OCI-M1 (cell line): ENCODE results near the gene GSTM5.
A peak's percentile ranks its signal among the peaks of the same experiment; 100 is the strongest.
"Not testable (repeated sequence)": the region's sequence is repeated elsewhere in the genome, so short reads cannot be mapped to it uniquely, and the experiment has no call there.

ENCODE experiments used
- DNase-seq: peaks from one replicate; lab custom pipeline; 2025; lab: John Stamatoyannopoulos, UW

Gene GSTM5

DNA sequence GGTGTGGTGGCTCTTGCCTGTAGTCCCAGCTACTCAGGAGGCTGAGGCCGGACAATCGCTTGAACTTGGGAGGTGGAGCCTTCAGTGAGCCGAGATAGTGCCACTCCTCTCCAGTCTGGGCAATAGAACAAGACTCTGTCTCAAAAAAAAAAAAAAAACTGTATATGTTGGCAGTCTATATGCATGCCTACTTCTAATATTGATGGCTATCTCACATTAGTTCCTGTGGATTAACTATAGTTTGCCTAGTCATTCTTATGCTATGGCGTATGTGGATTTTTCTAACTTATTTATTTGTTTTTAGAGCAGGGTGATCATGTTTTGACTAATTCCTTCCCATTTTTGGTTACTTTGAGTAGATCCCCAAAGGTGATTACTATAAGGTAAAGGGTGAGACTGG lies 15.0 kb upstream of the GSTM5 start:
- DNase-seq: no peak

DNA sequence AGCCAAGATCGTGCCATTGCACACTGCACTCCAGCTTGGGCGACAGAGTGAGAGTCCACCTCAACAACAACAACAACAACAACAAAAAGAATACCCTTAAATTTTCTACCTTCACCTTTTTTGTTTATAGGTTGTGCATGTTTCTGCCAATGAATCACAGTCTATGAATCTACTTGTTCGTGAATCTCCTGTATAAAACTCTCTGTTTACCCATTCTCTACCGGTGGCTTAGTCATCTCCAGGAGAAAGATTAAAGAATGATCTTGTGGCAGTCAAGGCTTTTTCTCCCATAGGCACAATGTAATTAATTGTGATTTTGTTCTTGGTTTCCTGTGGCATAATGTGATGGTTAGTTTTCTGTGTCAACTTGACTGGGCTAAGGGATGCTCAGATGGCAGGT lies 14.2 kb upstream of the GSTM5 start:
- DNase-seq: not testable (repeated sequence)

- peak; percentile 4 for DNase-seq
Measured at GRCh38 chr1:109702940-109703339, 9.1 kb upstream of the GSTM5 start.

- DNase-seq: no peak
Measured at GRCh38 chr1:109704173-109704572, 7.9 kb upstream of the GSTM5 start.

- no peak for DNase-seq
Measured at GRCh38 chr1:109705411-109705810, 6.6 kb upstream of the GSTM5 start.

- not testable (repeated sequence) for DNase-seq
Measured at GRCh38 chr1:109708949-109709348, 3.1 kb upstream of the GSTM5 start.

GRCh38 chr1:109709822-109710221 lies 2.2 kb upstream of the GSTM5 start:
- not testable (repeated sequence) for DNase-seq

GRCh38 chr1:109712321-109712864 lies 342 bp downstream of the GSTM5 start:
- DNase-seq: no peak

- DNase-seq: no peak
Measured at GRCh38 chr1:109713636-109714035, 1.6 kb downstream of the GSTM5 start.

DNA sequence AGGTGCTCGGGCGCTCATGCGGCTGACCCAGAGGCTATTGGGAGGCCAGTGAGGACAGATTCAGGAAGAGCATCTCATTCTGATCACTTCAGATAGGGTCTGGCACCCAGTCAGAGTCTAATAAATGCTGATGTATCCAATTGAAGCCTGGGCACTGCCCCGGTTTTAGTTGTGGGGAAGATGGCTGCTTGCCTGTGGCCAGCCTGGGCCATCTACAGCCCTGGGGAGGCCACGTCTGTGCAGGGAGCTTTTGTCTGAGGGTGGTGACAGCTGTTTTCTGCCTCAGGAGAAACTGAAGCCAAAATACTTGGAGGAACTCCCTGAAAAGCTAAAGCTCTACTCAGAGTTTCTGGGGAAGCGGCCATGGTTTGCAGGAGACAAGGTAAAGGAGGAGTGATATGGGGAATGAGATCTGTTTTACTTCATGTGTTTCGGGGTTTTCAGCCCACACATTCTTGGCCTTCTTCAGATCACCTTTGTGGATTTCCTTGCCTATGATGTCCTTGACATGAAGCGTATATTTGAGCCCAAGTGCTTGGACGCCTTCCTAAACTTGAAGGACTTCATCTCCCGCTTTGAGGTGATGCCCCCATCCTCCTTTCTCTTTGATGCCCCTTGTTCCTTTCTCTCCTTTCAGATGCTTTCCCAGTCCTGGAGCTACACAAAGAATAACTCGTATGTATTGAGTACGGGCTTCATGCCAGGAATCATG lies 2.8 kb downstream of the GSTM5 start:
- DNase-seq: no peak

GRCh38 chr1:109716121-109716520 lies 4.1 kb downstream of the GSTM5 start:
- DNase-seq: no peak

- no peak for DNase-seq
Measured at GRCh38 chr1:109716570-109717090, 4.6 kb downstream of the GSTM5 start.

- no peak for DNase-seq
Measured at GRCh38 chr1:109717729-109718128, 5.7 kb downstream of the GSTM5 start.

- DNase-seq: peak; percentile 21
Measured at GRCh38 chr1:109718495-109718894, 6.4 kb downstream of the GSTM5 start.

DNA sequence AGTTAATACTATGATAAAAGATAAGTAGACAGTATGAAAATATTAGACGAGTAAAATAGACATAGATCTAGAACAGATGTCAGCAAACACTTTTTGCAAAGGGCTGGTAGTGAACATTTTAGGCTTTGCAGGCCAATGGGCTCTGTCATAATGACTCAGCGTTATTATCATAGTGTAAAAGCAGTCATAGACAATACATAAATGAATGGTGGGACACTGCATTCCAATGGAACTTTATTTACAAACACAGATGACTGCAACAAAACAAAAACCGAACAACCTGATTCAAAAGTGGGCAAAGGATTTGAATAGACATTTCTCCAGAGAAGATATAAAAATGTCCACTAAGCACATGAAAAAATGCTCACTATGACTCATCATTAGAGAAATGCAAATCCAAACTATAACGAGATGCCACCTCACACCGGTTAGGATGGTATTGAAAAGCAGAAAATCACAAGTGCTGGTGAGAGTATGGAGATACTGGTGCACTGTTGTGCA lies 7.3 kb downstream of the GSTM5 start:
- peak; percentile 60 for DNase-seq

DNA sequence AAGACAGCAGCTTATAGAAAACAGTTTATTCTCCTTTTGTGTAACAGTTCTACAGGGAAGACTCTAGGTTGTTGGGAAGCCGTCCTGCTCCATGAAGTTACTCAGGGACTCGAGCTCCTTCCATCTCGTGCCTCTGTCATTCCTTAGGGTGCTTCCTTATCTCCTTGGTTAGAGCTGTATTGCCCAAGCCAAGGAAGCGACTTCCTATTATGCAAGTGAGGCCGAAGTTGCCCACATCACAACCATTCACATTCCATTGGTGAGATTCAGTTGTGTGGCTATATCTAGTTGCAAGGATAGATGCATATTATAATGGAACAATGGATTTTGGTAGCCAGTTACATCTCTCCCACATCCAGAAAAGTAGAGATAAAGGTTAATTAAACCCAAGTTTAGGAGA lies 9.0 kb downstream of the GSTM5 start:
- no peak for DNase-seq

- DNase-seq: no peak
Measured at GRCh38 chr1:109721971-109722370, 9.9 kb downstream of the GSTM5 start.

- no peak for DNase-seq
Measured at GRCh38 chr1:109722908-109723691, 11.0 kb downstream of the GSTM5 start.

DNA sequence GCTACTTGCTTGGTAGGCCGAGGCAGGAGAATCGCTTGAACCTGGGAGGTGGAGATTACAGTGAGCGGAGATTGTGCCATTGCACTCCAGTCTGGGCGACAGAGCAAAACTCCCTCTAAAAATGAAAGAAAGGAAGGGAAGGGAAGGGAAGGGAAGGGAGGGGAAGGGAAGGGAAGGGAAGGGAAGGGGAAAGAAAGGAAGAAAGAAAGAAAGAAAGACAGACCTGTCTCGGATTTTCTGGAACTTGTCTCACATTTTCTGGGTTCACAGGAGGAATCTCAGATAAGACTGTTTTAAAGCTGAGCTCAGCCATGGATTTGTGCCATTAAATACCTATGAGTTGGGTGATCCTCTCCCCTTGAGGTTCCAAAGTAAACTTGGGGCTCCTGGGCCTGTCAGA lies 12.9 kb downstream of the GSTM5 start:
- no peak for DNase-seq

DNA sequence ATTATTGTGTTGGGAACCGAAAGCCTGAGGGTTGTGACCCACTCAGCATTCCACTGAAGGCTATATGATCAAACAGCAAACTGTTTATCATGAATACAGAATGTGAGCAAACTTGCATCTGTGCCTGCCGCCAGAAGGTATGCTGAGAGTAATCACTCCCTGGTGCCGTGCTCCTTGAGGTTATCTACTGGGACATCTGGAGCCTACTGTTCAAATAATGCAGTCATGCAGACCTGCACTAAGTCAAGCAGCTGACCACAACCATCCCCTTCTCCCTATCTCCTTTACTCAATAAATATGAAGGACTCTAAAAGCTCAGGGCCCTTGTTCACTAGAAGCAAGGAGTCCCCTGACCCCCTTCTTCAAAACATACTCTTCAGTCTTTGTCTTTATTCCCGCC lies 13.5 kb downstream of the GSTM5 start:
- DNase-seq: no peak

GRCh38 chr1:109726007-109726406 lies 14.0 kb downstream of the GSTM5 start:
- DNase-seq: no peak

DNA sequence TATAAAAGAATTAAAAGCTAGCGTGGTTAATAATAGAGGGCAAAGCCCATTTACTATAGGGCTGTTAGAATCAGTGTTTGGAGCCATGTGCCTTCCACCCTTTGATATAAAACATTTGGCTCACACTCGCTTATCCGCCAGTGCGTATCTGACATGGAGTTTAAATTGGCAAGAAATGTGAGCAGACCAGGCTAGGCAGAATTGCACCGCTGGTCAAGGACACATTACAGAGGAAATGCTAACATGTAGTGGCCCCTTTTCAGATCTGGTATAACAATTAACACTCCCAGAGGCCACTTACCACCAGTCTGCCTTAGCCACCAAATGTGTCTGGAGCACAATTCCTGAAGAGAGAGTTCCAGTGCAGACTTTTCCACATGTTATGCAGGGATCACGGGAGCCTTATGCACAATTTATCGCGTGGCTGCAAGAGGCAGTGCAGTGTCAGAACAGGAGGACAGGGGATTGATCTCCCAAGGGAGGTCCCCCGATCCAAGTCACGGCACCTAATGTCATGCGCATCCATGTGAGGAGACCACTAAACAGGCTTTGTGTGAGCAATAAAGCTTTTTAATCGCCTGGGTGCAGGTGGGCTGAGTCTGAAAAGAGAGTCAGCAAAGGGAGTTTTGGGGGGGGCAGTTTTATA lies 14.8 kb downstream of the GSTM5 start:
- no peak for DNase-seq
